SK-N-MC (cell line): ENCODE data around the gene BMS1.

Source experiments
- EZH2 ChIP-seq: fragments of 200-600 bp; sonication (generic); IDR thresholded peaks from one replicate; pipeline ENCODE4 v1.6.1; 2017; ENCODE audit warnings: antibody characterized with exemption
- POLR2AphosphoS5 ChIP-seq: IDR thresholded peaks from 2 replicates; pipeline ENCODE4 v1.6.1; 2012; ENCODE audit warnings: mild to moderate bottlenecking, low read depth, low read length, borderline replicate concordance

DNA sequence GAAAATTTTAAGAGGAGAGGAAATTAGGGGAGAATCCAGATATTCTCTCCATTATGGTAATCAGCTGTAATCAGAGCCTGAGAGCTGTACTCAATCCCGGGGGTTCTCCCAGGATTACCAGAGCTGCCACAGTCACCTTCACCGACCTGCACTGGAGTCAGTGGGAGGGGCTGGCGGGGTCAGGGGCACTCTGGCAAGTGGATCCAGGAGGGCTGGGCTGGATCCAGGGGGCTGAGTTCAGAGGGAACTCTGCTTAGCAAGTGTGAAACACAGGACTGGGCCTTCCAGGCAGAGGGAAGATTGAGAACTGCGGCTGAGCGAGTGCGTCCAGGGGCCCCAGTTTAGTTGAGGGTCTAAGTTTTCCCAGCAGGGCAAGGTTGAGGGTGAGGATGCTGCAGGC is 89.2 kb downstream of the BMS1 start:
- TF ChIP-seq POLR2AphosphoS5: no peak
- TF ChIP-seq EZH2: no peak
